Glomerular visceral epithelial cell (primary cell): ENCODE measurements around the gene SUSD2.
"Not testable (repeated sequence)": the region's sequence is repeated elsewhere in the genome, so short reads cannot be mapped to it uniquely, and the experiment has no call there.

Source experiments
- DNase-seq: peaks from one replicate; pipeline ENCODE4 v3.0.0-alpha.2; 2016; ENCODE audit errors: extremely low spot score

Gene SUSD2

DNA sequence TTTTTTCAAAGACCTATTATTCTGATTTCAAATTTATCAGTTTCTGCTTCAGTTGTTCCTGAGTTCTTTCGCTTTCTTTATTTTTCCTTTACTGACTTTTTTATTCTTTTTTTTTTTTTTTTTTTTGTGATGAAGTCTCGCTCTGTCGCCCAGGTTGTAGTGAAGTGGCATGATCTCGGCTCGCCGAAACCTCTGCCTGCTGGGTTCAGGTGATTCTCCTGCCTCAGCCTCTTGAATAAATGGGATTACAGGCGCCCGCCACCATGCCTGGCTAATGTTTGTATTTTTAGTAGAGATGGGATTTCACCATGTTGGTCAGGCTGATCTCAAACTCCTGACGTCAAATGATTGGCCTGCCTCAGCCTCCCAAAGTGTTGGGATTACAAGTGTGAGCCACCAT is 31.8 kb downstream of the SUSD2 start:
- DNase-seq = not testable (repeated sequence)

DNA sequence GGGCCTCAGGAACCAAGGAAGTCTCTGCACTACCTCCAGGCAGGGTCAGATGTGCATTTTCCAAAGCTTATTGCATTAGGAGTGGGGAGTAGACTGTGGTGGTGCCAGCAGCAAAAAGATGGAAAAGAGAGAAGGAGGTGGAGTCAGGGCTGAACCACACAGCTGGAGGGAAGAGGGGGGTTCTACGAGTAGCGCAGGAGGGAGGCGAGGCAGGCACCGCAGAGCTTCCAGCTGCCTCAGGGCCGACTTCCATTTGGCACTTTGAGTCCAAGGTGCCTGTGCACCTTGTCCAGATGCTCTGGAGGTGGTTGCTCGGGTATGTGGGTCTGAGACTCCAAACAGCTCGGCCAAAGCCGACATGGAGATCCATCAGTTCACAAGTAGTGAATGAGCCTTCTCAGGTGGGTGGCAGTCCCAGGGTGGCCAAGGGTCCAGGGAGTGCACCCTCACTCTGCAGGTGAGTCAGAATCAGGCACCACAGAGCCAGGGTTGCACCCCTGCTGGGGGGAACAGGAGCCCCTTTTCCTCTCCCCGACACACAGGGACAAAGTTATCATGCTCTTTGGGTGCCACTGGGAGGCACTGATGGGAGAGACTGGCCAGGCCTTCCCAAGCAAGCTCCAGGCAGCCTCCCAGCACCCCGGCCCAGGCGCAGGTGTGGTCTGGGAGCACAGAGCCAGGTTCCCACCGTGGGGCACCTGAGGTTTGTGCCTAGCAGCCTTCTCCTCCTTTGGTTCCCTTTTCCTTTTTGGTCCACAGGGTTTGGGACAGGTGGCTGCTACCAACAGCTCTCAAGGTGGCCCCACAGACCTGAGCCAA is 33.4 kb downstream of the SUSD2 start:
- DNase-seq = no peak

DNA sequence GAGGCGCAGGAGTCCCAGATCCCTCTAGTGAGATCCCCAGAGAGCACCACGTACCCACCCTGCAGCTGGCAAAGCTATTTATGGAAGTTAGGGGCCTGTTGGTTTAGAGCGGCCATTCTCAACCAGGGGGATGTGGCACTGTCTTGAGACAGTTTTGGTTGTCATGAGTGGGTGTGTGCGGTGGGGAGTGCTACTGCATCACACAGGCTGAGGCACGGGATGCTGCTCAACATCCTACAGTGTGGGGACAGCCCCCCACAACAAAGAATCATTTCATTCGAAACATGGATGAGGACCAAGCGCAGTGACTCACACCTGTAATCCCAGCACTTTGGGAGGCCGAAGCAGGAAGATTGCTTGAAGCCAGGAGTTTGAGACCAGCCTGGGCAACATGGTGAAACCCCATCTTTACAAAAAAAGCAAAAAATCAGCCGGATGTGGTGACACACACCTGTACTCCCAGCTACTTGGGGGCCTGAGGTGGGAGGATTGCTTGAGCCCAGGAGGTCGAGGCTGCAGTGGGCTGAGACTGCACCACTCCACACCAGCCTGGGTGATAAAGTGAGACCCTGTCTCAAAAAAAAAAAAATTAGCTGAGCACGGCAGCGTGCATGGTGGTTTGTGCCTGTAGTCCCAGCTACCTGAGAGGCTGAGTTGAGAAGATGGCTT is 35.4 kb downstream of the SUSD2 start:
- no peak for DNase-seq

DNA sequence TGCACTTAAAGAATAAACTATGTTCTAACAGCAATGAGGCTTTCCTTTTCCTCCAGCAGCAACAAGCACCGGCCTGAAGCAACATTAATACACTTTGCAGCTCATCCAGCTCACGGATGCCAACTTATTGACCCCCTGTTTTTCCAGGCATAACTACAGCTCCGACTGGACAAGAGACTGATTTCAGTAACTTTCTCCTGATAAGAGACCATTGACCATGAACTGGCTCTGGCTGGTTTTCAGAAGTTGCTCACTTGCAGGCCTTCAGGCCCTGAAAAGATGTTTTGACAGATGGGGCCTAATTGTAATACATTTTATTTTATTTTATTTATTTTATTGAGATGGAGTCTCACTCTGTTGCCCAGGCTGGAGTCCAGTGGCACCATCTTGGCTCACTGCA is 36.1 kb downstream of the SUSD2 start:
- no peak for DNase-seq

DNA sequence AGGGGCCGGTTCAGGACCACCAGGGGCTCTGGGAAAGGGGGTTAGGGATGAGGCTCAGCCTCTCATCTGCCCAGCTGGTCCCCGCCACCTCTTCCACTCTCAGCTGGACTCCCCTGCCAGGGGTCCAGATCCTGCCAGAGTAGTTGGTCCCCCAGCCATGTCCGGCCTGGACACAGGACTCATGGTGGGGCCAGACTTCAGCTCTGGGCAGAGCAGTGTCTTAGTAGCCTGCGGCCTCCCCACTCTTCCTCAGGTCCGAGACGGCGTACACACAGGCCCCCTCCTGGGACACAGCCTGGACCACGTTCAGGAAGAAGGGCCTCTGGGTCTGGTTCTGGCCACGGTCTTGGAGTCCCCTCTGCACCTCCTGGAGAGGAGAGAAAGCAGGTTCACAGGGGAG is 38.5 kb downstream of the SUSD2 start:
- DNase-seq = no peak

DNA sequence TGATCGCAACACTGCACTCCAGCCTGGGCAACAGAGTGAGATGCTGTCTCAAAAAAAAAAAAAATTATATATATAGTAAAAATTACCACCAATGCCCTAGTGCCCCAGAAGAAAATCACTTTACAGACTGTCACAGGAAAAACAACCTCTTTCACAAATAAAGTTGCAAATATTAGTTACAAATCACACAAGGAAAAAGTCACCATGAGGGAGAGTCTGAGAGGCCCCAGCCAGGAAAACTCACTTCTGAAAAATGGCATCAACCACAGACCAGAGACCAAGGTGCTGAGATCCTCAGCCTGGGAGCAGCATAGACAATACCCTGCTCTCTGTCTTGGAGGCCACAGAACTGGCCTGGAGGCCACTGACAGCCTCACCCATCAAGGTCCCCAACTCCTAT is 43.2 kb downstream of the SUSD2 start:
- no peak for DNase-seq

DNA sequence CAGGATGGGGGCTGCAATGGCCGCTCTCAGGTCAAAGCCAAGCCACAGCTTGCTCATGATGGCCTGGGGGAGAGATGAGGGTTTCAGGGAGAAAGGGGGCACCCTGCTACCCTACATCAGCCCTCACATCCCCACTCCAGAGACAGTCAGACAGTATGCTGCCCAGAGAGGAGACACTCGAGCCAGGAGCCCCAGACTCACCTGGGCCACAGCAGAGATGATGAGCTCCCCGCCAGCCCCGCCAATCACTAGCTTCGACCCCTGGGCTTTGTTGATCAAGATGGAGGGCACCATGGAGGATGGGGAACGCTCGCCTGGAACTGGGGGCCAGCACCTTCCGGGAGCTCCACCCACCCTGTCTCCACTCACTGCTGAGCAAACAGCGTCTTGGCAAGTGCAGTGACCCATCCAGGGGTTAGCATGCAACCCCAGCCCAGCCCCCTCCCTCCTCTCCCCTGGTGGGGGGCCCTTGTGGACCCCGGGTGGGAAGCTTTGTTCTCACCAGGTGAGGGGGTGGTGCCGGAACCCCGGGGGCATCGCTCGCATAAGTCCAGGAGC is 43.8 kb downstream of the SUSD2 start:
- DNase-seq = no peak

DNA sequence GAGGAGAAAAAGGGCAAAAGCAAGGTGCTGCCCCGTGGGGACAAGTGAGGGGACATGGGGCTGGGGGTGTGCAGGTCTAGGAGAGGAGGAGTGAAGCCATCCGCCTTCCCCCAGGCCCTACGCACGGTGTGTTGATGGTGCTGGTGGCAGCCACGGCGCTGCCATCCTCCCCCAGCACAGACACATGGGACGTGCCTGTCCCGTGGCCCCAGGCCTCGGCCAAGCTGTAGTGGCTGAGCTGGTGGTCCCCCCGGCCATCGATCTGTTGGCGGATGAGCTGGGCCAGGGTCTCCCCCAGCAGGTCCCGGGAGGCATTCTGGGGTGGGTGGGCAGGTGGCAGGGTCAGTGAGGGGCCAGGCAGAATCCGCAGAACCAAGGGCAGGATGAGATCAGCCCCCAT is 44.7 kb downstream of the SUSD2 start:
- no peak for DNase-seq

DNA sequence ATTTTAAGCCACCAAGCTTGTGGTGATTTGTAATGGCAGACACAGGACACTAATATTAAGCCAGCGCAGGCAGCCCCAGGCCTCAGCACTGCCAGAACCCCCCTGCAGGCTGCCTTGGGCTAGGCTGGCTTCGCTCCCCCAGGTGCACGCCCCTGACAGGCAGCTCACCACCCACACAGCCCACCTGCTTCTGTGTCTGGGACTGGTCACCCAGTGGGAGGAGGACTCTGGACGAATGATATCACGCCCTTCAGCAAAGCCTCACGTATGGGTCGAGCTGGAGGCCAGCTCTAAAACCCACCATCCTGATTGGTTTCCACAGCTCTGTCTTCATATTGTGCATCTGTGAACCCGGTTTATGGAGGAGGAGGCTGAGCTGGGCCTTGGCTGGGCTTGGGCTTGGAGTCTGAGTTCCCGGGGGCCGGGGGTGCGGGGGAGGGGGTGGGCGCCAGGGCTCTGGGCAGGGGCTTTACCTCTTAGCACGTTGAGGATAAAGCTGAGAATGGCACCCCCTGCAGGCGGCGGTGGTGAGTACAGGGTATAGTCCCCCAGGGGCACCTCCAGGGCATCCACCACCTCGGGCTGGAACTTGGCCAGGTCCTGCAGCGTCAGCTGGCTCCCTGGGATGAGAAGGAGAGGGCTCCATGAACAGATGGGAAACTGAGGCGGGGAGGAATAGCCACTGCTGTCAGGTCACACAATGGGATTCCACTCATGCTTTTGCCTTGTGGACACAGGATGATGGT is 49.8 kb downstream of the SUSD2 start:
- DNase-seq = peak; percentile 14

DNA sequence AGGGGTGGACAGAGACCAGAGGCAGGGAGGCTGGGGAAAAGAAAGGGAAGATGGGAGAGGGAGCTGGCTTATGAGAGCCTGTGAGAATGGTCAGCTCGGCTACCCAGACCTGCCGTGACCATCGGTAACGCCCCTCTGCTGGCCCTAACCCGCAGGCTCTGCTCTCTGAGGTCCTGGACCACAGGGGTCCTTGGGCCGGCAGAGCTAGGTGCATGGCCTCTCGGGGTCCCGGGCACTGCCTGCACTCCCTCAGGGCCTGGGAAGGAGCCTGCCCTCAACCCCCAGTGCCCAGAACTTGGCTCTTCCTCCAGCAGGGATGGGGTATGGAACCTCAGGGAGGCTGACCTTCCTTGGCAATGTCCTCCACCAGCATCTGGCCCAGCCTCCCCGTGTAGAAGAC is 50.4 kb downstream of the SUSD2 start:
- DNase-seq = no peak

DNA sequence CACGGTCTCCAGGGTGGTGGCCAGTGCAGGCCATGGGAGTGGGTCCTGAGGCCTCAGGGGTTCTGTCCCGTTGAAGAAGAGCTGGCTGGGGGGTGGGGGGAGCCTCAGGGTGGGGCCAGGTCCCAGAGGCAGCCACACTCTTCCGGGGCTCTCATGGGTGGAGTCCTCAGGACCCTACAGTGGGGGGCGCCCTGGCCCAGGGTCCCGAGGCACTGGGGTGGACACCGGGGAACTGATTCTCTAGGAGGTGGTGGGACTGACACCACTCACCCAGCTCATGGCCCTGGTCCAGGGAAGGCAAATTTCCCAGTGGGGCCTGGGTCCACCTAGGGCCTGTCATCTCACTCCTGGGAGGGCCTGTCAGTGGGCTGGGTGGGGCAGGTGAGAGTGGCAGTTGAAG is 50.8 kb downstream of the SUSD2 start:
- no peak for DNase-seq

DNA sequence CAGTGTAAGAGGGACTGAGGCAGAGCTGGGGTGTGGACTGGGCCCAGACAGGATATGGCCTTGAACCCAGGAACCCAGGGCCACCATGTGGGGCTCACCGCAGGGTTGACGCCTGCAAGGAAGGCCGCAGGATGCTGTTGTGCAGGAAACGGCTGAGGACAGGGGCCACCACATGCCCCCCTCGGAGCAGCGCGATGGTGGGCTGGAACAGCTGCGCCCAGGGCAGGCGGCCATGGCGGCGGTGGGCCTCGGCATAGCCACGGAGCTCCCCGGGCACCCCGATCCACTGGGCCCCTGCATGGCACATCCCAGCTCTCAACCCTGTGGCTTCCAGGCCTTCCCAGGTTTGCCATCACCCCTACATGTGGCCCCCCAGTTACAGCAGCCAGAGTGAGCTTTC is 51.4 kb downstream of the SUSD2 start:
- no peak for DNase-seq

DNA sequence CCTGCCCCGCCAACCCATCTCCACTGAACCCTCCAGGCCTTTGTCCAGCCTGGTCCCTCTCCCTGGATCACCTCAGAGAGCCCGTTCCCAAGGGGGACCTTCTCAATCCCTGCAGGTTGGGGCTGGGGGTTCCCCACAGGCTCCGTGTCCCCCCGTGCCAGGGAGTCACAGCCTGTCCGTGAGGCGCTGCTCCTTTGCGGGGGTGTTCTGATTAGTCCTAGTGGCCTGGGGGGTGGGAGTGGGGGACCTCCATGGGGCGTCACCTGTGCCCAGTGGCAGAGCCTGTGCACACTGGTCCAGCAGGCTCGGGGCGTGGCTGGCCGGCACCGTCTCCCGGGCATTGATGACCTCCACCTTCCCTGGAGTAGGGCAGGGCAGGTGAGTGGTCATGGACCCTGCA is 51.9 kb downstream of the SUSD2 start:
- no peak for DNase-seq

DNA sequence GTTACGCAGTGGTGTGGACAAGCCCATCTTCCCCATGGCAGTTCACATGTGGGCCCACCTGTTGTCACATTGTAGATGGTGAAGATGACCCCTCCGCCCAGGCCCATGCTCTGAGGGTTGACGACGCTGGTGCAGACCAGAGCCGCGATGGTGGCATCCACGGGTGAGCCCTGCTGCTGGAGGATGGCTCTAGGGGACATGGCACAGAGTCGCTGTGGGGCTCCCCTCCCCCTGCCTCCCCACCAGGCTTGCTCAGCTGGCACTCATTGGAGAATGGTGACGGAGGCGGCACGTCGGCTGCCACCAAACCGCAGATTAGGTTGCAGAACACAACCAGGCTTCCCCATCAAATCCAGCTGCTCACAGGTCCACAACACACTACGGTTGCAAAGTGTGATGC is 52.5 kb downstream of the SUSD2 start:
- DNase-seq = no peak

DNA sequence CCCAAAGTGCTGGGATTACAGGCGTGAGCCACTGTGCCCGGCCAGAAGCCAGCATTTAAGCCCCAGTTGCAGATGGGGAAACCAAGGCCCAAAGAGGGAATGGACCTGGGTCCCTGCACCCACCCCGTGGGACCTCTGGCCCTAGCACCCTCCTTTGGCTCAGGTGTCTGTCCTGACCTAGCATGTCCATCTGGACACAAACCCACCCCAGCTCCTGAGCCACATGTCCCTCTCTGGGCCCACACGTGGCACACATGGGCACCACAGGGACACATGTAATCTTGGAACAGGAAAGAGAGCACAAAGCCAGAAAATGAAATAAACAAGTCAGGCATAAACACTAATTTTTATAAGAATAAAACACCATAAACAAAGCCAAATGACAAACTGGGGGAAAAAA is 54.0 kb downstream of the SUSD2 start:
- DNase-seq = no peak

DNA sequence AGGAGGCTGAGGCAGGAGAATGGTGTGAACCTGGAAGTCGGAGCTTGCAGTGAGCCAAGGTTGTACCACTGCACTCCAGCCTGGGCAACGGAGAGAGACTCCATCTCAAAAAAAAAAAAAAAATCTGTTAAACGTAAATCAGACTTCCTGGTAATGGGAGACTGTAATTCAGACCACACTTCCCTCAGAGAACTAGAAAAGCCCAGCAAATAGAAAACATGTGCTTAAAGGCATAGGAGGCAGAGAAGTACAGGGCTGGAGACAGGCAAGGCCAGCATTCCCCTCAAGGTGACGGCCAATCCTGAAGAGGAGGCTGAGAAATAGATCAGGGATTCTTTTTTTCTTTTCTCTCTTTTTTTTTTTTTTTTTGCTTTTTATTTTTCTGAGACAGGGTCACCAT is 55.4 kb downstream of the SUSD2 start:
- no peak for DNase-seq

DNA sequence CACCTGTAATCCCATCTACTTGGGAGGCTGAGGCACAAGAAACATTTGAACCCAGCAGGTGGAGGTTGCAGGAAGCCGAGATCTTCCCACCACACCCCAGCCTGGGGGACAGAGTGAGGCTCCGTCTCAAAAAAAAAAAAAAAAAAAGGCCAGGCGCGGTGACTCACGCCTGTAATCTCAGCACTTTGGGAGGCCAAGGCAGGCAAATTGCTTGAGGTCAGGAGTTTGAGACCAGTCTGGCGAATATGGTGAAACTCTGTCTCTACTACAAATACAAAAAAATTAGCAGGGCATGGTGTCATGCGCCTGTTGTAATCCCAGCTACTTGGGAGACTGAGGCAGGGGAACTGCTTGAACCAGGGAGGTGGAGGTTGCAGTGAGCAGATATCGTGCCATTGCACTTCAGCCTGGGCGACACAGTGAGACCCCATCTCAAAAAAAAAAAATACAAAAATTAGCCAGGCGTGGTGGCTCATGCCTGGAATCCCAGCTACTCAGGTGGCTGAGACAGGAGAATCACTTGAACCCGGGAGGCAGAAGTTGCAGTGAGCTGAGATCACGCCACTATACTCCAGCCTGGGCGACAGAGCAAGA is 56.9 kb downstream of the SUSD2 start:
- not testable (repeated sequence) for DNase-seq
